ENCODE measurements around the gene ERGIC3.

Gene ERGIC3

GRCh38 chr20:35497780-35498189, 44.1 kb upstream of the ERGIC3 start:
- CTCF ChIA-PET = interaction anchor here (2.0 kb wide), 1 partner anchor 34 kb away, joined by 7 read pairs; no protein-coding TSS in a partner anchor
- H3K4me1 ChIP-seq (ENCODE audit: control insufficient read depth, insufficient read depth, low read length) = no peaks in the 10 kb centered on the region
- H3K9me3 ChIP-seq (ENCODE audit: control insufficient read depth, insufficient read depth, low read depth, low read length) = no peaks in the 10 kb centered on the region
- POLR2A ChIA-PET = interaction anchor here (0.5 kb wide), 1 partner anchor 37 kb away, joined by 4 read pairs; no protein-coding TSS in a partner anchor
- H3K36me3 ChIP-seq (ENCODE audit: control insufficient read depth in 2 of 2, insufficient read depth in 1 of 2, low read length in 2 of 2) = peaks cover 23 to 100% of the 10 kb centered on the region in 2 experiments; a peak in 2 of 3 replicates
- TF ChIP-seq ZBTB48 (tag by site-specific recombination; IDR thresholded peaks at IDR 0.05) (no peak), KLF17 (tag by site-specific recombination; IDR thresholded peaks at IDR 0.05) (no peak), ZNF157 (tag by site-specific recombination; IDR thresholded peaks at IDR 0.05) (no peak), ZNF629 (tag by site-specific recombination; IDR thresholded peaks at IDR 0.05) (no peak), ZNF707 (tag by site-specific recombination; IDR thresholded peaks at IDR 0.05) (no peak), ZXDB (tag by site-specific recombination; IDR thresholded peaks at IDR 0.05) (no peak), ZNF610 (tag by site-specific recombination; IDR thresholded peaks at IDR 0.05; ENCODE audit: borderline replicate concordance) (no peak), ZNF121 (tag by site-specific recombination; IDR thresholded peaks at IDR 0.05) (no peak), ZNF521 (tag by site-specific recombination; IDR thresholded peaks at IDR 0.05) (no peak), ZNF19 (tag by site-specific recombination; IDR thresholded peaks at IDR 0.05; ENCODE audit: low read depth) (no peak), PRDM2 (tag by site-specific recombination; IDR thresholded peaks at IDR 0.05; ENCODE audit: borderline replicate concordance) (no peak), ZNF416 (tag by site-specific recombination; IDR thresholded peaks at IDR 0.05) (no peak), ZNF621 (tag by site-specific recombination; IDR thresholded peaks at IDR 0.05) (no peak), ZNF202 (tag by site-specific recombination; IDR thresholded peaks at IDR 0.05; ENCODE audit: borderline replicate concordance) (no peak), REST (tag by site-specific recombination; IDR thresholded peaks at IDR 0.05) (no peak), ZBTB20 (tag by site-specific recombination; IDR thresholded peaks at IDR 0.05) (no peak), BCL11A (tag by site-specific recombination; IDR thresholded peaks at IDR 0.05; ENCODE audit: low read depth) (no peak)
- H3K4me3 ChIP-seq (ENCODE audit: low read depth, low read length) = no peak overlapping the region
- H3K27ac ChIP-seq (ENCODE audit: extremely low read depth, low read depth, low read length) = no peak overlapping the region

Data from HEK293 (cell line).